Kidney capillary endothelial cell (primary cell): Measurements from ENCODE around the gene ANLN.
"Not testable (repeated sequence)": the region's sequence is repeated elsewhere in the genome, so short reads cannot be mapped to it uniquely, and the experiment has no call there.

Source experiments
- DNase-seq: peaks from one replicate; pipeline ENCODE4 v3.0.0-alpha.2; 2018; ENCODE audit warnings: low spot score

ANLN gene

GRCh38 chr7:36409180-36409579 is 19.5 kb downstream of the ANLN start:
- DNase-seq, result no peak

GRCh38 chr7:36415144-36415543 is 25.5 kb downstream of the ANLN start:
- no peak for DNase-seq

GRCh38 chr7:36416251-36416650 is 26.6 kb downstream of the ANLN start:
- no peak for DNase-seq

GRCh38 chr7:36420307-36420706 is 30.6 kb downstream of the ANLN start:
- no peak for DNase-seq

- no peak for DNase-seq
Measured at GRCh38 chr7:36422072-36422471, 32.4 kb downstream of the ANLN start.

- no peak for DNase-seq
Measured at GRCh38 chr7:36423633-36424032, 34.0 kb downstream of the ANLN start.

- no peak for DNase-seq
Measured at GRCh38 chr7:36430186-36430585, 40.5 kb downstream of the ANLN start.

GRCh38 chr7:36430881-36431280 is 41.2 kb downstream of the ANLN start:
- DNase-seq, result no peak

GRCh38 chr7:36438211-36438610 is 48.5 kb downstream of the ANLN start:
- no peak for DNase-seq

GRCh38 chr7:36439624-36440023 is 50.0 kb downstream of the ANLN start:
- DNase-seq, result no peak

GRCh38 chr7:36440880-36441279 is 51.2 kb downstream of the ANLN start:
- peak; percentile 36 for DNase-seq

GRCh38 chr7:36441344-36442022 is 51.8 kb downstream of the ANLN start:
- DNase-seq, result no peak

GRCh38 chr7:36448781-36449379 is 59.2 kb downstream of the ANLN start:
- DNase-seq, result no peak

GRCh38 chr7:36449685-36450084 is 60.0 kb downstream of the ANLN start:
- no peak for DNase-seq

- no peak for DNase-seq
Measured at GRCh38 chr7:36453769-36454168, 64.1 kb downstream of the ANLN start.

GRCh38 chr7:36455646-36456045 is 66.0 kb downstream of the ANLN start:
- no peak for DNase-seq

GRCh38 chr7:36456138-36456537 is 66.5 kb downstream of the ANLN start:
- no peak for DNase-seq

- no peak for DNase-seq
Measured at GRCh38 chr7:36456548-36456947, 66.9 kb downstream of the ANLN start.

- no peak for DNase-seq
Measured at GRCh38 chr7:36459236-36459960, 69.7 kb downstream of the ANLN start.

- no peak for DNase-seq
Measured at GRCh38 chr7:36460811-36461429, 71.3 kb downstream of the ANLN start.

- no peak for DNase-seq
Measured at GRCh38 chr7:36462551-36463137, 73.0 kb downstream of the ANLN start.

- DNase-seq, result no peak
Measured at GRCh38 chr7:36464271-36464670, 74.6 kb downstream of the ANLN start.

- DNase-seq, result not testable (repeated sequence)
Measured at GRCh38 chr7:36466001-36466400, 76.3 kb downstream of the ANLN start.
